Fibroblast of peridontal ligament (primary cell): ENCODE results near the gene RMND5B.
"Not testable (repeated sequence)": the region's sequence is repeated elsewhere in the genome, so short reads cannot be mapped to it uniquely, and the experiment has no call there.

Source experiments
- DNase-seq: peaks from one replicate; pipeline ENCODE4 v3.0.0-alpha.2; 2010; ENCODE audit errors: extremely low read depth

The RMND5B gene

GRCh38 chr5:178170455-178170854 lies 39.6 kb downstream of the RMND5B start:
- DNase-seq: no peak

- DNase-seq: no peak
Observed at GRCh38 chr5:178174456-178174855, 43.6 kb downstream of the RMND5B start.

DNA sequence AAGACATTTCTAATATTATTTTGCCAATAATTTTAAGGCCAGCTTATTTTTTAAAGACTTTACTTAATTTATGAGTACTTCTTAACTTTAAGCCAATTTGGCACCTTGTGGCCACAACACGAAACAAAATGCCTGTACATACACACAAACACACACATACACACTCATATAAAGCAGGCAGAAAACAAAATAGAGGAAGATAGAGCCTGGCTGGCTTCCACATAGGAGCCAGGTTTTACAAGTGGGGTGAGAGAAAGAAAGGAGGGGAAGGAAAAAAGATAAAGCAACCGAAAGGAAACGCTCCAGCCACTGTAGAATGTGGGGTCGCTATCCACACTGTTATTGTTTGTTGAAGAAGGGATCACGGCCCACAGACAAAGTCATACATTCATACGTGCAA lies 46.0 kb downstream of the RMND5B start:
- no peak for DNase-seq

GRCh38 chr5:178177569-178177968 lies 46.8 kb downstream of the RMND5B start:
- no peak for DNase-seq

DNA sequence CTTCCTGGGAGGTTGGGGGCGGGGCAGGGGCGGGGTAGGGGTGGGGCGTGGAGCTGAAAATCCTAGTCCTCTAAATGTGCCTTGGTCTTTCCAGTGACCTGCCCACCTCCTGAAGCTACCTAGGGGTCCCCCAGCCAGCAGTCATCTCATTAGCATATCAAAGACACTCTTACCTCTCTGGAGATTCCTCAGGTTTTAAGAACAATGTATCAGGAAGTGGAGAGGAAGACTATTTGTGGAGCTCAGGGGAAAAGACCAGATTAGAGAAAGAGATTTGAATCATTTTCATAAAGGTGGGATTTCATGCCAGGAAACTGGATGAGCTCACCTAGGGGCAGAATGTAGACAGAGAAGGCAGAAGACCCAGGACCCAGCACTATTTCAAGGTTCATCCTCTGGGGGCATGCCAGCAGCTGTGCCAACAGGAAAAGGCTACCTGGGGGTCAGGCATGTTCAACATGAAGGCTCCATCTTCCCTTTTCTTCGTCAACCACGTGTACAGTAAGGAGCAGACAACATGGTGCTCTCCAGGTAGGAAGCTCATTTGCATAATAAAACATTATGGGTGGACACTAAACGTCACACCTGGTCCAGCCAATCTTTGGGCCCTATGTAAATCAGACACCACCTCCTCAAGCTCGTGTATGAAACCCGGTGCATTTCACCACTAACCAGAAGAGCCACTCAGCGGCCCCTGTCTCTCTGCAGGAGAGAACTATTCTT lies 49.5 kb downstream of the RMND5B start:
- DNase-seq: no peak

GRCh38 chr5:178182158-178182876 lies 51.5 kb downstream of the RMND5B start:
- DNase-seq: no peak

GRCh38 chr5:178186427-178186826 lies 55.6 kb downstream of the RMND5B start:
- DNase-seq: no peak

DNA sequence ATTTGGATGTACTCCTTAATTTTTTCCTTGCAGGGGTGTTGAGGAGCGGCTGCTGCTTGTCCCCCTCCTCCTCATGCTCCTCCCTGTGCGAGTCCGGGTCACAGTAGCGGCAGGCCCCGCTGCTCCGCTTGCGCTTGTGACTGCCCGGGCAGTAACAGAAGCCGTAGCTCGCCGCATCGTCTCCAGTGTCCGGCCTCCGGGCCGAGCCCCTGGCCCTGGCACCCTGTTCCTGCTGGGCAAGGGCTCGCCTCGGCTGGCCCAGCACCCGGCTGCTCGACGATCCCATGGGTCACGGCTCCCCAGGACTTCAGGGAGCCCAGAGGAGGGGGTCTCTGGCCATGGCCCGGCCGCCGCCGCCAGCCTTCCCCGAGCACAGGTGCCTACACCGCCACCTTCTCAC lies 56.2 kb downstream of the RMND5B start, which contains the start of gene GMCL2:
GMCL2 (minus strand) TSS at position 358 of the 400 bp plus-strand sequence; CDS start at position 286, 72 bp downstream.
- no peak for DNase-seq

GRCh38 chr5:178189433-178189832 lies 58.6 kb downstream of the RMND5B start:
- DNase-seq: no peak

- no peak for DNase-seq
Observed at GRCh38 chr5:178191661-178192060, 60.8 kb downstream of the RMND5B start.

- no peak for DNase-seq
Observed at GRCh38 chr5:178192244-178192643, 61.4 kb downstream of the RMND5B start.

- no peak for DNase-seq
Observed at GRCh38 chr5:178192787-178193186, 62.0 kb downstream of the RMND5B start.

DNA sequence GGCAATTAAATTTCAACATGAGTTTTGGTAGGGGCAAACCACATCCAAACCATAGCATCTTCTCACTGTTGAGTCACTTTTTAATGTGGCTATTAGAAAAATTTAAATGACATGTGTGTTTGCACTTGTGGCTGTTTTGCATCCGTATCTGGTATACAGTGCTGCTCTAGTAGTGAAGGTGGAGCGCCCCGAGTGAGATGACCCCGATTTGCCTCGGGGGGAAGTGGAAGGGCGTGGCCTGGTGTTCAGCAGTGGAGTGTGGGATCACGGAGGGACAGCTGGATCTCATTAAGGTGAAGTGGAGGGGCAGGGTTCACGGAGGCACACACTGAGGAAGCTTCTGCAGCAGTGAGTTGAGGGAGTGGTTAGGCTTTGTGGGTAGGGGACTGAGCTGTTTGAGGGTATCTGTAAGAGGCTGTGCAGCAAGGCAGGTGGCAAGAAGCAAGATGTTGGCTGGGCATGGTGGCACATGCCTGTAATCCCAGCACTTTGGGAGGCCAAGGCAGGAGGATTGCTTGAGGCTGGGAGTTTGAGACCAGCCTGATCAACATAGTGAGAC lies 62.5 kb downstream of the RMND5B start:
- no peak for DNase-seq

GRCh38 chr5:178194026-178194425 lies 63.2 kb downstream of the RMND5B start:
- no peak for DNase-seq

- no peak for DNase-seq
Observed at GRCh38 chr5:178196281-178196812, 65.5 kb downstream of the RMND5B start.

DNA sequence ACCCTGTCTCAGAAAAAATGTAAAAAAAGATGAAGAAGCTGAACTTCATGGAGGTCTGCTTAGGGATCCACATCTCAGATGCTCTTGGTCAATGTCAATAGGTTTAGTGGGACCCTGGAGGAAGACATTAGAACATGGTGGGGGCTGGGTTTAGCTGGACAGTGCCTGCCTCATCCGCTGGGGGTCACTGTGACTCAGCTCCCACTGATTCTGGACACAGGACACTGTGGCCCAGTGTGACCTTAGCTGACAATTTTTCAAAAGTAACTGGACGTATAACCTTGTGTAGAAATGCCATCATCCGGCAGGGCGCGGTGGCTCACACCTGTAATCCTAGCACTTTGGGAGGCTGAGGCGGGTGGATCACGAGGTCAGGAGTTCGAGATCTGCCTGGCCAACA lies 66.2 kb downstream of the RMND5B start:
- no peak for DNase-seq

DNA sequence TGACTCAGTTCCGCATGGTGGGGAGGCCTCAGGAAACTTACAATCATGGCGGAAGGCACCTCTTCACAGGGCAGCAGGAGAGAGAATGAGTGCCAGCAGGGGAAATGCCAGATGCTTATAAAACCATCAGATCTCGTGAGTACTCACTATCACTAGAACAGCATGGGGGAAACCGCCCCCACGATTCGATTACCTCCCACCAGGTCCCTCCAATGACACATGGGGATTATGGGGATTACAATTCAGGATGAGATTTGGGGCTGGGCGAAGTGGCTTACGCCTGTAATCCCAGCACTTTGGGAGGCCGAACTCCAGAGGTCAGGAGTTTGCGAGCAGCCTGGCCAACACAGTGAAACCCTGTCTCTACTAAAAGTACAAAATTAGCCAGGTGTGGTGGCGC lies 67.3 kb downstream of the RMND5B start:
- not testable (repeated sequence) for DNase-seq

DNA sequence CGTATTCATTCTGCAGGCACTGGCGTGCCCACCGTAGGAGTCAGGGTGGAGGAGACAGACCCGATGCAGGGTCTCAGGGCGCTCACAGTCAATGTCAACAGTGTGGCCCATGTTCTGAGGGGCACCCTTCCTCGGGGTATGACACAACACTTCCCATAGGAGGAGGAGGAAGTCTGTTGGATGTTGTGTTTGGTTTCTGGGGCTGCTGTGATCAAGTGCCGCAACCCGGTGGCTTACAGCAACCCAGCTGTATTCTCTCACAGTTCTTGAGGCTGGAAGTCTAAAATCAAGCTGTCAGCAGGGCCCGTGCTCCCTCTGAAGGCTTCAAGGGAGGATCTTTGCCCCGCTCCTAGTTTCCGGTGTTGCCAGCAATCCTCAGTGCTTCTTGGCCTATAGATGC lies 67.9 kb downstream of the RMND5B start:
- no peak for DNase-seq

GRCh38 chr5:178199581-178200434 lies 69.0 kb downstream of the RMND5B start:
- DNase-seq: no peak
